Measurements from ENCODE around the gene FARP1.

FARP1 gene

DNA sequence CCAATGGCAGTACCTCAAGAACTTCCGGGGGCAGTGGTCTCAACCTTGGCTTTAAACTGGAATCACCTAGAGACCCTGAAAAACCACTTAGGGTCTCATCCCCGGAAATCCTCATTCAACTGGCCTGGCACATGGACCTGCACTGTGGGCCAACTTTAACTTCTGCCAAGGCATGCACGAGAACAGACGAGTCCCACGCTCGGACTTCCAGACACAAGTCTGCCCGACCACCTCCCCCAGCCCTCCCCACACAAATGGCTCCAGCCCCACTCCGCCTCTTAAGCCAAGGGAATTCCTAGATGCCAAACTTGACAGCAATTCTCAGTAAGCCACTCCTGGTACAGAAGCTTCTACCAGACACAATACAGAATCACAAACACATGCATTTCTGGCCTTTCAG is 320.1 kb downstream of the FARP1 start:
- DNase-seq (ENCODE audit: low spot score) = no peak

DNA sequence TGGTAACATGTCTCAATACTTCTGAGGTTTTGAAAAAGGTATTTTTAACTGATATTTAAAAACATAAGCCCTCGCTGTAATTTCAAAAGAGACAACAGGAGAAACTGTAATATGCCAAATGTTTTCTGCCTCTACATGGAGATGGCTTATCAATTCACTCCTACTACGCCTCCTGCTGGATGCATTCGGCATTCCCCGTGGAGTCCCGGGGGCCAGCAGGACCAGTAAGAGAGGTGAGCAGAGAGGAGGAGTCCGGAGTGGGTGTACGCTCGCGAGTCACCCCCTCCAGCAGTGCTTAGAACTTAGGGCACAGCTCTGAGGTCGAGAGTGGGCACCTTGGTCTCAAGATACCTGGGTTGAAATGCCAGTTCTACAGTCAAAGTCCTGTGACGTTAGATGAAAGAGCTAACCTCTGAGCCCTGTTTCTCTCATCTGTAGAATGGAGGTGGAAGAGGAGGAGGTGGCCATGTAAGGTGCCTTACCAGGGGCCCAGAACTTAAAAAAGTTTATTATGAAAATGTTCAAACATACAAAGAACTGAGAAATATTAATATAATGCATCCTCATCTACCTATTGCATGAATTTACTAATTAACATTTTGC is 323.8 kb downstream of the FARP1 start:
- peak; percentile 53 for DNase-seq (ENCODE audit: low spot score)

DNA sequence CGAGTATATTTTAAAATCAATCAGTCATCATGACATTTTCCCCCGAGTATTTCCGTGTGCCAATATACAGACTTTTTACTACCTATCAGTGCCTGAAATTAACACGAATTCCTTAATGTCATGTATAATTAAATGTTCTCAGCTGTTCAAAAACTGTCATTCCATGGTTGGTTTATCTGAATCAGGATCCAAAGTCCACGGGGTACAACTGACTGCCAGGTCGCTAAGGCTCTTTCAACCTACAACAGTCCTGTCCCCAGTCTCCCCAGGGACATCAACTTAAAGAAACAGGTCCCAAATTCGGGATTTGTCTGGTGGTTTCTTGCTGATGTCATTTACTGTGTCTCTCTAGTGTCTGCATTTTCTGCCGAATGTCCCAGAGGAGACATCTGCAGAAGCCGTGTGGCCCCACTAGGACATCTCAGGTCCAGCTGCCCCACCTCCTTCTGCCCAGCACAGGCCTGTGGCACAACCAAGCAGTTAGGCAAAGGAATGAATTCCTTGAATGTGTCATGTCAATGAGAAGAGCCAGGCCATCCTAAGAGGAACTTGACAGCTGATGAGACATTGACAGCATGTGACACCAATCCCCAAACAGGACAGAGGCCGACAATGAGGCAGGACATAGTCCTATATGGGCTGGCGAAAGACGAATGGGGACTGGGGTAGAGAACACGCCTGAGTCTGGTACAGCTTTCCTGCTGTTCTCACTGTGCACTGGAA is 324.5 kb downstream of the FARP1 start:
- DNase-seq (ENCODE audit: low spot score) = no peak

DNA sequence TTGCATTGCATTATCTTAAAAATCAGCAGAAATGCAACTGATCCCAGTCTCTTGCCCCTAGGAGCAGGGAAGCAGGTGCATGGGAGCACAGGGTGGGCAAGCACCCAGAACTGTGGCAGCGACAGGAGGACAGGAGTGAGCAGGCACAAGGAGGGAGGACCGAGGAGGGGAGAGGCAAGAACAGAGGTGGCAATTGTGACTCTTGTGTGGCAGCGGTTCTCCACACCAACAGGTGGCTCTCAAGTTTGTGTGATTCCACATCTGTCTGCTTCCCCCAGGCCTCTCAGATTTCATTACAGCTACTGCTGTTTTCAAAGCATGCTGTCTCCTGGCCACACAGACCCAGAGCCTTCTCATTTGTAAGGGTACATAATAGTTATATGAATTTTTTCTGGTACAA is 325.5 kb downstream of the FARP1 start:
- no peak for DNase-seq (ENCODE audit: low spot score)

DNA sequence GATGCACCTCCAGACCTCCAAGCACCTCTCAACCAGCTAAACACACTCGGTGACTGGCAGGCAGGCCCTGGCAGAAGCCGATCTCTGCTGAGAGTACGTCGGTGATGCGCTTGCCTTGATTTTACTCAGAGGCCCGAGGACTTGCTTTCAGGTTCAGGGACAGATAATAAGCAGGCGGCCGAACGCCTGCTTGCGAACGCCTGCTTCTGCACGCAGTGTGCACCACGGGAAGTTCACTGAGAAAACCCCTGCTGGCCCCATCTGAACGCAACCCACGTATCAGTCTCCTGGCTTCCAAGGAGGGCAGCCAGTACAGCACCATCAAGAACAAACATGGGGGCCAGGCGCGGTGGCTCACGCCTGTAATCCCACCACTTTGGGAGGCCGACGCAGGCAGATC is 326.0 kb downstream of the FARP1 start:
- no peak for DNase-seq (ENCODE audit: low spot score)

DNA sequence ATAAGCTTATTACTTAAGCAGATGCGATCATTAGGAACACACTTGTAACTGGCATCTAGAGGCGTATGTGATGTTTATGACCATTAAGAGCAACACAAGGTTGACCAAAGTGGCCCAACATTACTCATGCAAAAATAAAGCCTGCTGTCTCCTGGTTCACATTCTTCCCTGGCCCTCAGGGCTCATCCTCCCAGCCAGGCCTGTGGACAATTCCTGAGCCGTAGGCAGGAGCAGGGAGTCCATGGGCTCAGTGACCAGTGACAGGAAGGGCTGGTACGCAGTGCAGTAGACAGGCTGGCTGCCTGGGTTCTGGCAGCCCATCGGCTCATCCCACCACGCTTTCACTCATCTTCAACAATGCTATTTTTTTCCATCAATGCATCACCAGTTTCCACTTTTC is 328.0 kb downstream of the FARP1 start:
- no peak for DNase-seq (ENCODE audit: low spot score)

DNA sequence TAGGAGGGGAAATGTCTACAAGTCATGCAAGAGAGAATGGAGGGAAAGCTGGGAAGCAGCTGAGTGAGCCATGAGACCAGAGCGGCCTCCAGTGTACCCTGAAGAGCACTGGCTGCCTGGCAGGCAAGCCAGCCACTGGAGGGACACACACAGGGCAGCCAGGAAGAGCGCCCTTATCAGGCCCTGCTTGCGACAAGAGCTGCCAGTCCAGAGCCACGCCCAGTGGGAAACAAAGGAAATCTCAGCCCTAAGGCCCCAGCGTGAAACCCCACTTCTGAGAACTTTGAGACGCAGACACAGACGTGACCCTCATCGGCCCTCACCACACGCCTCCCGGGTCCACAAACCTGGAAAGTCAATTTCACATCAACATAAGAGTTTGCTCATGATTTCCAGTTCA is 329.0 kb downstream of the FARP1 start:
- no peak for DNase-seq (ENCODE audit: low spot score)

DNA sequence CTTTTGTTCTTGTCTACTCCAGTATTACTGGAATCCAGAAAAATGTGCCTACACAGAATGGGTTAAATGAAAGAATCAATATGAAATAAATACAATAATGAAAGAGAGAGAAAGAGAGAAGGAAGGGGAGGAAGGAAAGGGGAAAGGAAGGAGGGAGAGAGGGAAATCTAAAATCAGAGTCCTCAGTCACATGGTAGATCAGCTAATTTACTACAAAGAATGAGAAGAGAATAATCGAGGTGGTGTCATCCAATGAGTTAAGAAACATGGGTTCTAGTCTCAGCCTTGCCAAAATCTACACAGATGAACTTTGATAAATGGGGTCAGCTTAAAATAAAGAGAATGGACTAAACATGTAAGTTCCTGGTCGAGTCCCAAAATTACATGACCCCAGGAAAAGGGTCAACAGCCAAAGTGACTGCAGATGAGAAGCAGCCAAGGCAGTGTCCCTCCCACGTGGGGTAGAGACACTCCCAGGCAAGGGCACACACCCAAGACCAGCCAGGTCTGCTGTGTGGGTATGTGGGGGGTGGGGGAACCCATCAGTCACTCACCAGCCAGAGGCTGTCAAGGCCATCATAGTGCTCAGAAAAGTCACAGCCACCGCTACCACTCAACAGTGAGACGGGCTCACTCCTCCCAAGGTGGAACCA is 330.4 kb downstream of the FARP1 start:
- DNase-seq (ENCODE audit: low spot score) = no peak

DNA sequence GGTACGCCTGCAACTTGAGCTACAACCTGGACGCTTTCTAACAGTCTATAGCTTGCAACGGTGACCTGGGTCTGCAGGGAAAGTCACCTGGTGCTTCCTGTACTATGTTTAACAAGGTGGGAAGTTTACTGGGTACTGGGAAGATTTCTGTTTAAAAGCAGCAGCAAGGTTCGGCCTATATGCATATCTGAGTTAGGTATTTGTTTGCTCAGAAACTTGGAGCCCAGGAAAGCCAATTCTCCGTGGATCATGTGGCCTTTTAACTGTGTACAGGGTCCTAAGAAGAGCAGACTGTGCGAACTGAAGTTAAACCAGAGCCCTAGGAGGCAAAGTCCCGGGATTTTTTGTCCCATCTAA is 330.9 kb downstream of the FARP1 start:
- no peak for DNase-seq (ENCODE audit: low spot score)

DNA sequence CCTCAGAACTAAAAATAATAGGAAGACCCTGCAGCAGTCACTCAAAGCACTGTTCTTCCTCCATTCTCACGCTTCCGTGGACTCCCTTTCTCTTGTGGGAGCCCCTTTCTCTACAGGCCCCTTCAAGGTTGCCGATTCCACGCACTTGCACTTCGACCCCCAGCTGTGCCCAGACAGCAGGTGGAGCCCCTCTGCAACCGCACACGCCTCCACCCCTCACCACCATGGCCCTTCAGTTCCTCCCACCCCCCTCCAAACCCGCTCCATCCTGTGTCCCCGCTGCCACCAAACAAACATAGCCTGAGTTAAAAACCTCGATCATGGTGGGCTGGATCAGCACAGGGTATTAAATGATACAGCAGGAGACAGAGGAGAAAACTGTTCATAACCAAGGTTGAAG is 331.4 kb downstream of the FARP1 start:
- DNase-seq (ENCODE audit: low spot score) = no peak

DNA sequence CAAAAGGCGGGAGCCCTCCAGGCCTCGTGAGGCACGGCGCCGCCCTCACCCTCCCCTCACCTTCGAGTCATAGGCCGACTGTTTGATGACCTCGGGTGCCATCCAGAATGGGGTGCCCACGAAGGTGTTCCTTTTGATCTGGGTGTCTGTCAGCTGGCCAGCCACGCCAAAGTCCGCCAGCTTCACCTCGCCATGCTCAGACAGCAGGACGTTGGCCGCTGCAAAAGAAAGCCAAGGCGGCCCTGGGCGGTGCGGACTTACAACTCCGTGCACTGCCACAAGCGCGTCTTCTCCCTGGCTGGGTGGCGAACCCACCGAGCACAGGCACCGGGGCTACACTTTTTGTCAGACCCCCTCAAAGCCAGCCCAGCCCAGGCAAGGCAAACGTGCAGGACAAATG is 331.9 kb downstream of the FARP1 start:
- no peak for DNase-seq (ENCODE audit: low spot score)

DNA sequence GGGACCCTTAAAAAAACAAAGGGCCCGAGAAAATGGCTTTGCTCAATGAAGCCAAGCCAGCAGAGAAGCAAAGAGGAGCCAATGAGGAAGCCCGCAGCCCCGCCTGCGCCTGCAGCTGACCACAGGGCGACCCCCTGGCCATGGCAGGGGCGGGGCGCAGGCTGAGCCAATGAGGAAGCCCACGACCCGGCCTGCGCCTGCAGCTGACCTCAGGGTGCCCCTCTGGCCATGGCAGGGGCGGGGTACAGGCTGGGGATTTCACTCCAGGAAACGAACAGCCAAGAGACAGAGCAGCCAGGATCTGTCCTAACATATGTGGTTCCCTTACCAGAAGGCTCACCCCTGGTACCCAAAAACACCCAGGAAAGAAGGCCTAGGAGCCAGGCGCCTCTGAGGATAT is 332.6 kb downstream of the FARP1 start:
- peak; percentile 32 for DNase-seq (ENCODE audit: low spot score)

DNA sequence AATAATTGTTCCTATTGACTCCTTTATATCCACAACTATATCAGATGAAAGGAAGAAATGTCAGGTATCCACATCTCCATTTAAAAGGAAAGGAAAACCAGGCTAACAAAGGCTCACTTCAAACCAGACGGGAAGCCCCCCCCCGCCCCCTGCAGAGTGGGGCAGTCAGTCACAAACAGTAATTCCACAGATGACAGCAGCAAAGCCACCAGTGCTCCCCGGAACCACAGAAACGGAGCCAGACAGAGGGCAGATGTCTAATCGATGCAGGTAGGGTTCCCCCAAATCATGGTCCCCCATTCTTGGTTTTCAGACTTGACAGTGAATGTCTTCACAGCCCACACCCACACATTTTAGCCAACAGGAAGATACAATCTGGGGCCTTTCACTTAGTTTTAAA is 333.2 kb downstream of the FARP1 start:
- DNase-seq (ENCODE audit: low spot score) = peak; percentile 37

DNA sequence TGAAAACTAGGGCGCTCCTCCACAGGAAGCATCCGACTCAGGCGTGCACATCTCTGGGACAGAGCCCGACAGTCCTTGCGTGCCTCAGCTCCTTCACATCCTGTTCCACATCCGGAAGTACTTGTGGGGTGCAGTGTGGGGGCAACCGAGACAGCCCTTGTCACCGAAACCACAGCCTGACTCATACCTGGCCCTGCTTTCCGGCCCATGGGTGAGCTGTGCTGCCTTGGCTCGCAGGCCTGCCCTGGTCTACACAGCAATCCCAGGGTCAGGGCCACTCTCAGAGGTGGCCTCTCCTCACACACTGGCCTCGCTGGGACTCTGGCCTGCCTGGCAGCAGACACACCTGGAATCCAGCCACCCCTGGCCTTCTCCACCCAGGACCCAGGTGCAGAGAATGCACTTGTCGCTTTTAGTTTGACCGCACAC is 333.7 kb downstream of the FARP1 start:
- peak; percentile 93 for DNase-seq (ENCODE audit: low spot score)

DNA sequence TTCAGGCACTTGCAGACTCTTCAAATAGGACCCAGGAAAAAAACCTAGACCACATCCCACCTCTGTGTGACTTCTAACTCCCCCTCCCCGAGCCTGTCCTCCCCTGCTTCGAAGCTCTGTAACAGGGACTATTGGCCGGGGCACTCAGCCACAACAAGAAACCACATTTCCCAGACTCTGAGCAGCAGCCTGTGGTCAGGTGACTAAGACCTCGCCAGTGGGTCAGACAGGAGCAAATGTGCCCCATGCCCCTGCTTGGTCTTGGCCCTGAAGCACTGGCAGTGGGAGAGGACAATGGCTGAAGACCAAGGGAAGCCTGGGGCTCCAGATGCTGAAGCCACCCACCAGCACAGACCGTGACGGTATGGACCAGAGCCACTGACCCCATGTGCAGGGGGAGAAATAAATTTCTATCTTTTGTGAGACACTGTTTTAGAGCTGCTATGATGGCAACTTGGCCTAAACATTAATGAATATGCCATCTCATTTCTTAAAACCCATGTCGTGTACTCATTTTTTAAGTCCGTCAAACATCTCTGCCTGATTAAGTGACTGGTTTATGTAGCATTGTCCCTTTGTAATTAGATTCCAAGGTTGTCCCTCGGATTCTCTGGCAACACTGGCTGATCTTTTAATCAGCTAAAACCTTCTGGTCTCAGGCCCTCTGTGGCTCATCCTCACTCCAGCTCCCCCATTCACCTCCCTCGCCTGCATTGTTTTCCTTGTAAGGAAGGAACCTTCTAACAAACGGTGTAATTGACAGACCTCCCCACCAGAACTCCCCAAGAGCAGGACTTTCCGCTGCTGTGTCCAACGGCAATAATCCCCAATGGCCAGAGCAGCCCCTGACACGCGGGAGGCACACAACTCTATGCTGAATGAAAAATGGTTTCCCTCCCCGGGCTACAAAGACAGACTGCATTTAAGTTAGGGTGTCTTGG is 335.6 kb downstream of the FARP1 start:
- DNase-seq (ENCODE audit: low spot score) = peak; percentile 39

DNA sequence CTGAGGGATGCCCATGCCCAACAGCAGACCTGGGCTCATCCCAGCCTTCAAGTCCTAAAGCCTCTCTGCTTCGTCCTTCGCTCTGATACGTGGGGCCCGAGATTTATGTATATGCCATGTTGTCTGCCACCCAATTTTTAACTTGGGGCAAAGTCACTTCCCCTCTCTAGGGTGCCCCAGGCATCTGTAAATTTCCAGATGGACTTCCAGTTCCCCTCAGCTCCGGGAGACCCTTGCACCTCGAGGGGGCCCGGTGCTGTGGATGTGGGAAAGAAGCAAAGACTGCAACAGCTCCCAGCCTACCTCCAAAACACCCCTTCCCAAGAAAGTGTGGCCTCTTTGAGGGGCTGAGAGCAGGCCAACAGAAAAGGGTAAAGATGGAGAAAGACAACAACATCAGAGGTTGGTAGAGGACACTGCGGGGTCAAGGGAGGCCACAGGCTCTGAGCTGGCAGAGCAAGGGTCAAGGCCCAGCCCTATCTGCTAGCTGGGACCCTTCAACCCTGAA is 336.7 kb downstream of the FARP1 start:
- no peak for DNase-seq (ENCODE audit: low spot score)

DNA sequence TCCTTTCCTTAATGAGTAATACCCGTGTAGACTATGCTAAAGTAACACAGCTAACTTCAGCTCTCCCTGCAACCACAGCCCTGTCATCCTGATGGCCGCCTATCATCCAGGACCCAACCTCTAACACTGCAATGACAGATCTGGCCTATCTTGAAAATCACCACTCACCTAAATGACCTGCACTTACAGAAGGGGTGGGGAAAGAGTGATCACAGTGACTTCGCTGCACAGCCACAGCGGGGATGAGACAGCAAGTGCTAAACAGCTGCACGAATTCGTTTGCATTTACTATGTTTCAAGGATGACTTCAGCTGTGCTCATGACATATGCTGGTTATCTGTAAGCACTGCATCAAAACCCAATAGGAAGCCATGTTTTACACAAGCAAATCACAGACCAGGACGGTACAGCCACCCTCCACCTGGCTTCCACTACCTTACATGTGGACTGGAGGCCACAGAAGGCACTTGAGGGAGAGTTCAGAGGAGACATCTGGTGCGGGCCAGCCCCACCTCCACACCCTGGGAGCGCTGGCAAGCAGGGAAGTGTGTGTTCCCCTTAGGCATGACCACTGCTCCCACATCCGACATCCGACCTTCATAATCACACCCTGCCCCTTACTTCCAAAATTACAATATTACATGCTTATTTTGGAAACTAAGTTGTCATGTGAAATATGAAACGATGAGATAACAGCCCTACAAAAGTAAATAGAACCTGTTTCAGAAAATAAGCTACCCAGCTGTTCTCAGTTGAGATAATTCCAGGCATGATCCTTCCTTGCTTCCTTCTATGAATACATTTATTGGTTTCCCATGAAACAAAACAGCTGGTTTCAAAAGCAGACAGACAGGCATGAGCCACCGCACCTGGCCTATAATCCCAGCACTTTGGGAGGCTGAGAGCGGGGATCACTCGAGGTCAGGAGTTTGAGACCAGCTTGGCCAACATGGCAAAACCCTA is 338.3 kb downstream of the FARP1 start:
- DNase-seq (ENCODE audit: low spot score) = no peak

DNA sequence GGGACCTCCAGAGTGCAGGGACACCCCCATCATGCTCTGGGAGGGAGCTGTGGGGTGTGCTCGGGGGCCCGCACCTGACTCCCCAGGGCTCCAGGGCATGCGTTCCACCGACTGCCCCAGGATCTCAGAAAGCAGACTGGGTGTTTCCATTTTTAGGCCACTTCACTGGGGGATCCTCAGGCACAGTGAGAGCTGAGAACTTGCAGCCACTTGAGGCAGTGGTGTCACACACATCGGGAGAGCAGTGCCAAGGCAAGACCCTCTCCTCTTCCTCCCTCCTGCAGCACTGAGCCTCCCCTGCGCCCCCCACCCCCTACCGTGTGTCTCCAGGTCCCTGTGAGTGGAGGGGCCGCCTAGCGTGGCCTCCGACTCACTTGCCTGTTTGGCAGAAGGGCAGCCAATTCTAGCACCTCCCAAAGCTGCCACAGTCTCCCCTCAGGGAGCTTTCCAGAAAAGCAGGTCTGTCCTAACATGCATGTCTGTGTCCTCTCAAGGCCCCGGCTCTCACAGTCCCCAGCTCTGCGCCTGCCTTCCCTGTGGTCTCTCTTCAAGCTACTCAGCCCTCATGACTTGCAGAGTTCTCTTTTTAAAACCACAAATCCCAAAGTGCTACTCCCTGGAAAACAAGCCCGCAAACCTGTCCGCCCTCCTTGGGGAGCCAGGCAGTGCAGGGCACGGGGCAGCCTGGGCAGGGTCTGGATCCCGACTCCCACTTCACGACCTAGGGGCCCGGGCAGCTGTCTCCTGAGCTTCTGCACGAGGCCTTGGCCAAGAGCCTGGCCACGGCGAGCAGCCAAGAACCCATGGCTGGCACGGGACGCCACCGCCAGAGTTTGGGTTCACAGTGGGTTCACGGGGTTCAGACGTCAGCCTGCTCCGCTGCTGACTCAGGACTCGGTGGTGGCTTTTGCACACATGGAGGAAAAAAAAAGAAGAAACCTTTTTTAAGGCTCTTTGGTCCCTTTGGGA is 339.9 kb downstream of the FARP1 start:
- no peak for DNase-seq (ENCODE audit: low spot score)

DNA sequence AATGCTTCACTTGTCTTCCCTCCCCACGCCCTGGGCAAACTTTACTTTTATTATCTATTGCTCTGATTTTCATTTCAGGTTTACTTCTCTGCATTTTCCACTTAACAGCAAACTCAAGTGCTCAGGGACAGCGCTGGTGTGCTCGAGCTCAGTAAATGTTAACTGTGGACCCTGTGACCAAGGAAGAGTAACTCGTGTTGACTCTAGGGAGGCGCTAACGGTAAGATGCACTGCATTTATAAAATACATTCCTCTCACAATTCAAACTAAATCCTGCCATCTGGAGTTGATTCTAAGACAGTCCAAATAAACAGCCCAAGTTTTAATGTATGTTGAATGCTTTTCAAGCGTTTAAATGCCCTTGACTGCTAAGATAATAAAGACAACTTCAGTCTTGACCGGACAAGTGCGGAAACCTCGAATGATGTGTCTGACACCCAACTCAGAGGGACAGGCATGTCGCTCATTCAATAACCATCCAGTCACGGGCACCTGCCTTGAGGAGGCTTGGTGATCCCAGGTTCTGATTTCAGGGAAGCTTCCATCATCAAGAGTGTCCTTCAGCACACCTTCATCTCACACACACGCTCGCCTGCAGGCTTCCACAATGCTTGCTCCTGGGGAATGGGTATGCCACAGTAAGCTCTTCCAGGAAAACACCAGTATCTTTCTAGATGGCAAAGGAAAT is 340.9 kb downstream of the FARP1 start:
- no peak for DNase-seq (ENCODE audit: low spot score)
